Stomach (tissue), 4 donors: ENCODE measurements around the gene PLP2.

Experiments
- EP300 ChIP-seq: sonication (generic); formaldehyde crosslinking; IDR thresholded peaks from one replicate; pipeline ENCODE4 v1.6.1; 2017; ENCODE audit warnings: antibody characterized with exemption
- POLR2A ChIP-seq, 4 donors: fragments of 450-650 bp; IDR thresholded peaks; one replicate each; pipeline ENCODE4 v1.6.1; 2016; ENCODE audit warnings: antibody characterized with exemption in 4 of 4, control low read depth in 2 of 4, mild to moderate bottlenecking in 1 of 4, moderate library complexity in 1 of 4
- TF ChIP-seq, protein P1 (sequence below), 7 experiments: fragments of 450-650 bp in 4 of 7; fragments of 200-600 bp in 3 of 7; sonication (generic) in 3 of 7; IDR thresholded peaks; one replicate each; pipeline ENCODE4 v1.5.1; 2016 to 2019; ENCODE audit warnings: antibody characterized with exemption in 7 of 7, control low read depth in 2 of 7, mild to moderate bottlenecking in 1 of 7

DNA sequence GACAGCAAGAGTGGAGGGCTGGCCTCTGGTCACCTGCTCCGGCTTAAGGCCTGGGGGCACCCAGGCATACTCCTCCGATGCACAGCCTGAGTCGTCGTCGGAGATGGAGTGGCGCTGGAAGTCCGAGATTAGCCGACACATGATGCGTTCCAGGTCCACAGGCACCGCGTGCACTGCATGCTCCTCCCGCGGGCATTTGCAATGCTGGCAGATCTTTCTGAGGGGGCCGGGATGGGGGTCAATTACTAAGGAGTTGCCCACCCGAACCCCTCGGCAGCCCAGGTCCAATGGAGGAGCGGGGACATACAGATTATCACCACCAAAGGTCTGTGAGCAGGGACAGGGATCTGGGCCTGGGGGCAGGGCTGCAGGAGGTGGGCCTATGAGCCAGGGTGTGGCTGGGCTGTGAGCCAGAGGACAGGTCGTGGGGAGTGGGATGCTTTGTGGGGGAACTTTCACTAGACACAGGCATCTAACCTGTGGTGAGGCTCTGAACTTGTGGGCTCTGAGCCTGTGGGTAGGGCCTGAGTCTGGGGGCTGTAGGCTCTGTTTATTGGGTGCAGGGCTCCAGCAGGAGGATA, 12.1 kb downstream of the PLP2 start:
- TF ChIP-seq EP300 (no peak), POLR2A (IDR thresholded peaks at IDR 0.05) (no peak)
- TF ChIP-seq, protein P1, sequence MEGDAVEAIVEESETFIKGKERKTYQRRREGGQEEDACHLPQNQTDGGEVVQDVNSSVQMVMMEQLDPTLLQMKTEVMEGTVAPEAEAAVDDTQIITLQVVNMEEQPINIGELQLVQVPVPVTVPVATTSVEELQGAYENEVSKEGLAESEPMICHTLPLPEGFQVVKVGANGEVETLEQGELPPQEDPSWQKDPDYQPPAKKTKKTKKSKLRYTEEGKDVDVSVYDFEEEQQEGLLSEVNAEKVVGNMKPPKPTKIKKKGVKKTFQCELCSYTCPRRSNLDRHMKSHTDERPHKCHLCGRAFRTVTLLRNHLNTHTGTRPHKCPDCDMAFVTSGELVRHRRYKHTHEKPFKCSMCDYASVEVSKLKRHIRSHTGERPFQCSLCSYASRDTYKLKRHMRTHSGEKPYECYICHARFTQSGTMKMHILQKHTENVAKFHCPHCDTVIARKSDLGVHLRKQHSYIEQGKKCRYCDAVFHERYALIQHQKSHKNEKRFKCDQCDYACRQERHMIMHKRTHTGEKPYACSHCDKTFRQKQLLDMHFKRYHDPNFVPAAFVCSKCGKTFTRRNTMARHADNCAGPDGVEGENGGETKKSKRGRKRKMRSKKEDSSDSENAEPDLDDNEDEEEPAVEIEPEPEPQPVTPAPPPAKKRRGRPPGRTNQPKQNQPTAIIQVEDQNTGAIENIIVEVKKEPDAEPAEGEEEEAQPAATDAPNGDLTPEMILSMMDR (IDR thresholded peaks at IDR 0.05): no peak
